Neural cell (in vitro differentiated cells): ENCODE measurements around the gene KIF5B. TPM values are rescaled to one million over a fixed set of nuclear protein-coding genes. Genes with fewer than 3 reads are reported as not detected.
"Not testable (repeated sequence)": the region's sequence is repeated elsewhere in the genome, so short reads cannot be mapped to it uniquely, and the experiment has no call there.

ENCODE experiments used
- H2AFZ ChIP-seq: fragments of 200-600, 300-800 bp; sonication (generic), shearing (Covaris generic); 2 replicates; pipeline ENCODE4 v1.6.0; 2014; ENCODE audit warnings: low read depth, mild to moderate bottlenecking, antibody characterized with exemption, low read length, moderate library complexity
- H3F3A ChIP-seq: fragments of 200-600 bp; shearing (Covaris generic); 2 replicates; pipeline ENCODE4 v1.6.1; 2016; ENCODE audit warnings: mild to moderate bottlenecking, moderate library complexity, mixed read lengths, antibody characterized with exemption, low read length; ENCODE audit not compliant: insufficient read depth, poor library complexity, severe bottlenecking
- H3K27ac ChIP-seq: fragments of 200-600, 300-800 bp; sonication (generic), shearing (Covaris generic); 2 replicates; pipeline ENCODE4 v1.5.1; 2014; ENCODE audit warnings: mild to moderate bottlenecking, low read length, moderate library complexity
- H3K27me3 ChIP-seq: fragments of 300-800, 200-600 bp; sonication (generic), shearing (Covaris generic); 2 replicates; pipeline ENCODE4 v1.6.0; 2014; ENCODE audit warnings: mild to moderate bottlenecking, low read depth, low read length, moderate library complexity; ENCODE audit not compliant: insufficient read depth
- H3K36me3 ChIP-seq: fragments of 300-800, 200-600 bp; sonication (generic), shearing (Covaris generic); 2 replicates; pipeline ENCODE4 v1.5.1; 2014; ENCODE audit warnings: mild to moderate bottlenecking, antibody characterized with exemption, low read length, moderate library complexity; ENCODE audit not compliant: insufficient read depth
- H3K4me2 ChIP-seq: fragments of 300-800, 200-600 bp; sonication (generic), shearing (Covaris generic); 2 replicates; pipeline ENCODE4 v1.6.0; 2014; ENCODE audit warnings: mild to moderate bottlenecking, low read length
- H3K4me3 ChIP-seq: fragments of 300-800, 200-600 bp; sonication (generic), shearing (Covaris generic); 2 replicates; pipeline ENCODE4 v1.5.1; 2014; ENCODE audit warnings: mild to moderate bottlenecking, low read length, moderate library complexity
- H3K79me2 ChIP-seq: fragments of 200-600 bp; shearing (Covaris generic); replicated peaks from 2 replicates; pipeline ENCODE4 v1.6.0; 2014; ENCODE audit warnings: mild to moderate bottlenecking, low read length, moderate library complexity; ENCODE audit not compliant: insufficient read depth
- H3K9ac ChIP-seq: fragments of 300-800, 200-600 bp; sonication (generic), shearing (Covaris generic); 2 replicates; pipeline ENCODE4 v1.6.1; 2016; ENCODE audit warnings: mild to moderate bottlenecking, low read length, mixed read lengths
- H3K9me2 ChIP-seq: fragments of 200-600 bp; shearing (Covaris generic); 2 replicates; pipeline ENCODE4 v1.6.1; 2016; ENCODE audit warnings: mild to moderate bottlenecking, low read length, mixed read lengths; ENCODE audit not compliant: insufficient read depth
- H3K9me3 ChIP-seq: fragments of 200-600, 300-800 bp; sonication (generic), shearing (Covaris generic); 2 replicates; pipeline ENCODE4 v1.6.1; 2016; ENCODE audit warnings: mild to moderate bottlenecking, mixed run types, low read length, moderate library complexity, mixed read lengths
- H4K20me1 ChIP-seq: fragments of 200-600 bp; shearing (Covaris generic); 2 replicates; pipeline ENCODE4 v1.6.1; 2016; ENCODE audit warnings: mild to moderate bottlenecking, mixed run types; ENCODE audit not compliant: insufficient read depth
- CTCF ChIP-seq: fragments of 450-650 bp; IDR thresholded peaks from 2 replicates; pipeline ENCODE4 v1.5.1; 2014; ENCODE audit warnings: antibody characterized with exemption, mild to moderate bottlenecking, moderate library complexity; ENCODE audit not compliant: poor library complexity, severe bottlenecking
- EP300 ChIP-seq: fragments of 450-650 bp; conservative IDR thresholded peaks from 2 replicates; pipeline ENCODE4 v1.6.1; 2014; ENCODE audit warnings: antibody characterized with exemption, mild to moderate bottlenecking, moderate library complexity; ENCODE audit not compliant: poor library complexity, severe bottlenecking
- EZH2 ChIP-seq: fragments of 200-600, 300-800 bp; shearing (Covaris generic), sonication (generic); IDR thresholded peaks from 2 replicates; pipeline ENCODE4 v1.6.1; 2014; ENCODE audit warnings: antibody characterized with exemption, low read length, borderline replicate concordance, mild to moderate bottlenecking; ENCODE audit not compliant: insufficient read depth, poor library complexity, severe bottlenecking
- MXI1 ChIP-seq: fragments of 450-650 bp; conservative IDR thresholded peaks from 2 replicates; pipeline ENCODE4 v1.6.1; 2014; ENCODE audit warnings: antibody characterized with exemption, mild to moderate bottlenecking; ENCODE audit not compliant: poor library complexity, severe bottlenecking
- POLR2AphosphoS5 ChIP-seq: IDR thresholded peaks from 2 replicates; pipeline ENCODE4 v1.6.1; 2012
- RAD21 ChIP-seq: fragments of 450-650 bp; conservative IDR thresholded peaks from 2 replicates; pipeline ENCODE4 v1.6.1; 2014; ENCODE audit warnings: antibody characterized with exemption, mild to moderate bottlenecking, moderate library complexity
- REST ChIP-seq: IDR thresholded peaks from 2 replicates; pipeline ENCODE4 v1.6.1; 2012; ENCODE audit warnings: borderline replicate concordance
- SMC3 ChIP-seq: fragments of 450-650 bp; conservative IDR thresholded peaks from 2 replicates; pipeline ENCODE4 v1.6.1; 2014; ENCODE audit warnings: antibody characterized with exemption, mild to moderate bottlenecking, moderate library complexity; ENCODE audit not compliant: poor library complexity
- TAF1 ChIP-seq: IDR thresholded peaks from 2 replicates; pipeline ENCODE4 v1.6.1; 2012; ENCODE audit warnings: low read depth
- polyA plus RNA-seq: library from polyadenylated mRNA; depleted of rRNA; stranded (reverse); fragments of >200 nt; gene quantifications from 2 replicates; pipeline ENCODE4 v1.2.3, GENCODE V29; 2014

Gene KIF5B
- polyA plus RNA-seq, 1 donor from 2014 or later: 96.3 TPM

- TF ChIP-seq CTCF (no peak), TAF1 (no peak), EP300 (no peak), MXI1 (no peak), EZH2 (no peak), REST (no peak), RAD21 (no peak), SMC3 (no peak), POLR2AphosphoS5 (no peak)
- H3K36me3 ChIP-seq: no peaks in the 10 kb centered on the region
- no peak overlapping the region for H3K4me2 ChIP-seq
- H3K4me3 ChIP-seq: no peak overlapping the region
- H3K79me2 ChIP-seq: no peaks in the 10 kb centered on the region
- no peaks in the 10 kb centered on the region for H4K20me1 ChIP-seq
- H3K9ac ChIP-seq: no peak overlapping the region
- no peaks in the 10 kb centered on the region for H3K9me2 ChIP-seq
- H3F3A ChIP-seq: no peaks in the 10 kb centered on the region
- no peak overlapping the region for H3K27ac ChIP-seq
- no peaks in the 10 kb centered on the region for H3K27me3 ChIP-seq
- no peak overlapping the region for H2AFZ ChIP-seq
- no peaks in the 10 kb centered on the region for H3K9me3 ChIP-seq
These were observed 61.3 kb downstream of the KIF5B start for GRCh38 chr10:31994926-31995325.

GRCh38 chr10:31990937-31991336 lies 65.3 kb downstream of the KIF5B start:
- Histone ChIP-seq H4K20me1 (no peaks in the 10 kb centered on the region), H3K4me3 (no peak overlapping the region), H3K9me3 (no peaks in the 10 kb centered on the region), H3K79me2 (no peaks in the 10 kb centered on the region), H3K9me2 (no peaks in the 10 kb centered on the region), H3F3A (no peaks in the 10 kb centered on the region), H3K27ac (no peak overlapping the region), H3K36me3 (no peaks in the 10 kb centered on the region), H3K4me2 (no peak overlapping the region), H2AFZ (no peak overlapping the region), H3K9ac (no peak overlapping the region), H3K27me3 (no peaks in the 10 kb centered on the region)
- no peak for TF ChIP-seq CTCF
- TF ChIP-seq SMC3: no peak
- no peak for TF ChIP-seq EZH2
- TF ChIP-seq POLR2AphosphoS5: no peak
- TF ChIP-seq REST: no peak

GRCh38 chr10:31987786-31988185 lies 68.4 kb downstream of the KIF5B start:
- not testable (repeated sequence) for H3K9me2 ChIP-seq, H3K9me3 ChIP-seq, H3K27me3 ChIP-seq, H3K79me2 ChIP-seq, H3K4me3 ChIP-seq, H3K4me2 ChIP-seq, H2AFZ ChIP-seq, H3K36me3 ChIP-seq, H3K27ac ChIP-seq, H4K20me1 ChIP-seq, H3F3A ChIP-seq, H3K9ac ChIP-seq
